Tibial artery (tissue), 4 donors: ENCODE measurements around the gene TPD52L2.
A peak's percentile ranks its signal among the peaks of the same experiment; 100 is the strongest.

Experiments
- DNase-seq, 2 donors: peaks; one replicate each; pipeline ENCODE4 v3.0.0-alpha.2; 2019
- H3K27ac ChIP-seq, 2 donors: fragments of 200-600 bp; sonication (generic) in 1 of 2; 1 replicate in 1 of 2; 2 replicates in 1 of 2; pipeline ENCODE4 v1.5.1; 2018 to 2019; ENCODE audit warnings: mild to moderate bottlenecking in 1 of 2
- H3K27me3 ChIP-seq, 2 donors: fragments of 200-600 bp; sonication (generic) in 1 of 2; one replicate each; pipeline versions ENCODE4 v1.5.1 to v1.6.0; 2016 to 2019
- H3K36me3 ChIP-seq, 3 donors: fragments of 200-600 bp; sonication (generic) in 2 of 3; one replicate each; pipeline ENCODE4 v1.5.1; 2016 to 2019; ENCODE audit warnings: mild to moderate bottlenecking in 2 of 3
- H3K4me1 ChIP-seq, 4 donors: fragments of 200-600 bp; sonication (generic) in 2 of 4; 1 replicate in 3 of 4; 2 replicates in 1 of 4; pipeline ENCODE4 v1.5.1; 2016 to 2019
- H3K4me3 ChIP-seq, 2 donors: fragments of 200-600 bp; sonication (generic) in 1 of 2; 1 replicate in 1 of 2; 2 replicates in 1 of 2; pipeline ENCODE4 v1.5.1; 2018 to 2019; ENCODE audit warnings: mild to moderate bottlenecking in 2 of 2
- H3K9me3 ChIP-seq, 3 donors: fragments of 200-600 bp; sonication (generic) in 1 of 3; one replicate each; pipeline ENCODE4 v1.5.1; 2016 to 2019
- intact Hi-C: fragments of 100-400 bp; cut with DNase I; formaldehyde crosslinking; loops from one replicate; pipeline ENCODE4 v1.15.0; 2023; ENCODE audit warnings: low total_unique reads
- TF ChIP-seq, protein P1 (sequence below), 2 experiments: fragments of 200-600 bp in 1 of 2; fragments of 450-650 bp in 1 of 2; IDR thresholded peaks; one replicate each; pipeline ENCODE4 v1.5.1; 2017 to 2019; ENCODE audit warnings: antibody characterized with exemption in 2 of 2, mild to moderate bottlenecking in 1 of 2, moderate library complexity in 1 of 2

TPD52L2 gene

DNA sequence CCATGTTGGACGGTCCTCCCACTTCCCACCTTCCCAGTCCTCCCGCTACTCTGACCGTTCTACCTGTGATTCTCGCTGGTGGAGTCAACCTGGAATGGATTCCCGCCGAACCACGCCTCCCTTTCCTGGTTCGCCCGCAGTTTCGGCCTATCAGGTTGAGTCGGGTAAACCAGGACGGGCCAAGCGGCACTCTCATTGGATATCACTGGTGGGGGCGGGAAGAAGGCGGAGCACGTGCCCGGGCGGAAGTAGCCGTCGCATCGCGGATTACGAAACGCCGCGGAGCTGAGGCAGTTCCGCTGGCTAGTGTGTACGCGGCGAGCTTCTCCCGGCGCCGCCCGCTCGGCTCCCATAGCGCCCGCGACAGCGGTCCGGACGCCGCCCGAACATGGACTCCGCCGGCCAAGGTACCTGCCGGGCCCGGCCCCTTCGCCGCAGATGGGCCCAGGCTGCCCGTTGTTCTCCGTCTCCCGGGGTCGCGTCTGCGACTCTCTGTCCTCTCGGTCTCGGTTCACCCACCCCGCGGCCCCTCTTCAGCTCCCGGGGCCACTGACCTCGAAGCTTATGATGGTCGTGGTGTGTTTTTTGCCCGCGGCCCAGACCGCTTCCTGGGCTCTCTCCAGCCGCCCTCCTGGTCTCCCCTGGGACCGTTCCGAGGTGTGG, at the start of gene TPD52L2:
Gene TPD52L2, plus strand, starts transcription at position 293 of the 663 bp plus-strand sequence. Its CDS starts 96 bp downstream, at position 389.
- intact Hi-C loops: loop anchor here (5.0 to 10.0 kb wide), 4 partner anchors 78 to 330 kb away; partner anchors contain the start of genes GMEB2, LIME1, PTK6 and SLC2A4RG
- TF ChIP-seq, protein P1, sequence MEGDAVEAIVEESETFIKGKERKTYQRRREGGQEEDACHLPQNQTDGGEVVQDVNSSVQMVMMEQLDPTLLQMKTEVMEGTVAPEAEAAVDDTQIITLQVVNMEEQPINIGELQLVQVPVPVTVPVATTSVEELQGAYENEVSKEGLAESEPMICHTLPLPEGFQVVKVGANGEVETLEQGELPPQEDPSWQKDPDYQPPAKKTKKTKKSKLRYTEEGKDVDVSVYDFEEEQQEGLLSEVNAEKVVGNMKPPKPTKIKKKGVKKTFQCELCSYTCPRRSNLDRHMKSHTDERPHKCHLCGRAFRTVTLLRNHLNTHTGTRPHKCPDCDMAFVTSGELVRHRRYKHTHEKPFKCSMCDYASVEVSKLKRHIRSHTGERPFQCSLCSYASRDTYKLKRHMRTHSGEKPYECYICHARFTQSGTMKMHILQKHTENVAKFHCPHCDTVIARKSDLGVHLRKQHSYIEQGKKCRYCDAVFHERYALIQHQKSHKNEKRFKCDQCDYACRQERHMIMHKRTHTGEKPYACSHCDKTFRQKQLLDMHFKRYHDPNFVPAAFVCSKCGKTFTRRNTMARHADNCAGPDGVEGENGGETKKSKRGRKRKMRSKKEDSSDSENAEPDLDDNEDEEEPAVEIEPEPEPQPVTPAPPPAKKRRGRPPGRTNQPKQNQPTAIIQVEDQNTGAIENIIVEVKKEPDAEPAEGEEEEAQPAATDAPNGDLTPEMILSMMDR (IDR thresholded peaks at IDR 0.05): no peak
- peaks cover 0 to 44% (median 24%) of the 10 kb centered on the region in 4 donors for H3K4me1 ChIP-seq
- peak within 1 kb of the TSS; percentile 88 to 99 for H3K27ac ChIP-seq
- DNase-seq: peak; percentile 99
- no peaks in the 10 kb centered on the region for H3K27me3 ChIP-seq
- H3K9me3 ChIP-seq: no peaks in the 10 kb centered on the region
- peaks cover 16 to 39% (median 24%) of the 10 kb centered on the region in 3 donors for H3K36me3 ChIP-seq
- H3K4me3 ChIP-seq: peak within 1 kb of the TSS; percentile 81 to 98

DNA sequence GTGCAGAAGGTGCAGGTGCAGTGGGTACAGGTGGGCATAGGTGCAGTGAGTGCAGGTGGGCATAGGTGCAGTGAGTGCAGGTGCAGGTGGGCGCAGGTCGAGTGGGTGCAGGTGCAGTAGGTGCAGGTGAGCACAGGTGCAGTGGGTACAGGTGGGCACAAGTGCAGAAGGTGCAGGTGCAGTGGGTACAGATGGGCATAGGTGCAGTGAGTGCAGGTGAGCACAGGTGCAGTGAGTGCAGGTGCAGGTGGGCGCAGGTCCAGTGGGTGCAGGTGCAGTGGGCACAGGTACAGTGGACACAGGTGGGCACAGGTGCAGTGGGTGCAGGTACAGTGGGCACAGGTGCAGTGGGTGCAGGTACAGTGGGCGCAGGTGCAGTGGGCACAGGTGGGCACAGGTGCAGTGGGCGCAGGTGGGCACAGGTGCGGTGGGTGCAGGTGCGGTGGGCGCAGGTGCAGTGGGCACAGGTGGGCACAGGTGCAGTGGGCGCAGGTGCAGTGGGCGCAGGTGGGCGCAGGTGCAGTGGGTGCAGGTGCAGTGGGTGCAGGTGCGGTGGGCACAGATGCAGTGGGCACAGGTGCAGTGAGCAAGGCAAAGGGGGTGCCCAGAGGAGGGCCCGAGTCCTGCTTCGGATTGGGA, 49.3 kb upstream of the TPD52L2 start:
- no peaks in the 10 kb centered on the region for H3K27me3 ChIP-seq
- TF ChIP-seq, protein P1 (IDR thresholded peaks at IDR 0.05): no peak
- H3K27ac ChIP-seq: no peak overlapping the region
- H3K9me3 ChIP-seq: no peaks in the 10 kb centered on the region
- no peaks in the 10 kb centered on the region for H3K4me1 ChIP-seq
- no peak overlapping the region for H3K4me3 ChIP-seq
- DNase-seq: no peak
- H3K36me3 ChIP-seq: no peaks in the 10 kb centered on the region
- intact Hi-C loops: no loop called here

DNA sequence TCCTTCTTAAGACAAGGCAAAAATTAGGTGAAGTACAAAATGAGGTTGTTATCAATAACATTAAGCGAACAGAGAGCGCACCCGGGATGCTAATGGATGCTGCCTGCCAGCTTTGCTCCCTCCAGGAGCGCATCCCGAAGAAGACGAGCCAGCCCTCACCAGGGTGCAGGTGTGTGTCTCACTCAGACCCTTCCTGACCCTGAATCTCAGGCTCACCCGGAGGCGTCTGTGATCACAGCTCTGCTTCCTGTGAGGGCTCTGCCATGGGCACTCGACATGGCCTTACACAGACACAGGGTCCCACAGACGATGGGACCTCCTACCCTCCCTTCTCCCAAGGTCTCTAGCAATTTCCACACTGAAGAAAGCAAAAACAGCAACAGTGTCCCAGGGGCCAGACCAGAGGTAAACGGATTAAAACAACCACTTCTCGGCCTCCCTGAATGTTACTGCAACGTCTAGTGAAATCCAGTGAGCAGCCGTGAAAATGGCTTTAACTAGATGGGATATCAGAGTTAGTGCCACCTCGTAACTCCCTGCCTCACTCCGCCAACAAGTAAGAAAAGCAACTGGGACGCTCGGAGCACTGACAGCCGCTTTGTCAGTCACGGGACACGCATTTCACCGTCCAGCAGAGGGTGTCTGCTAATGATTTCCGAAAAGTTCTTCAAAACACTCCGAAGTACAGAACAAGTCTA, 45.7 kb upstream of the TPD52L2 start:
- TF ChIP-seq, protein P1 (IDR thresholded peaks at IDR 0.05): no peak
- no peak for DNase-seq
- peak overlapping the region in 1 of 2 donors; percentile 22 for H3K4me3 ChIP-seq
- H3K27ac ChIP-seq: peak overlapping the region in 1 of 2 donors; percentile 18
- H3K9me3 ChIP-seq: no peaks in the 10 kb centered on the region
- intact Hi-C loops: no loop called here
- no peaks in the 10 kb centered on the region for H3K36me3 ChIP-seq
- no peaks in the 10 kb centered on the region for H3K4me1 ChIP-seq
- H3K27me3 ChIP-seq: no peaks in the 10 kb centered on the region

DNA sequence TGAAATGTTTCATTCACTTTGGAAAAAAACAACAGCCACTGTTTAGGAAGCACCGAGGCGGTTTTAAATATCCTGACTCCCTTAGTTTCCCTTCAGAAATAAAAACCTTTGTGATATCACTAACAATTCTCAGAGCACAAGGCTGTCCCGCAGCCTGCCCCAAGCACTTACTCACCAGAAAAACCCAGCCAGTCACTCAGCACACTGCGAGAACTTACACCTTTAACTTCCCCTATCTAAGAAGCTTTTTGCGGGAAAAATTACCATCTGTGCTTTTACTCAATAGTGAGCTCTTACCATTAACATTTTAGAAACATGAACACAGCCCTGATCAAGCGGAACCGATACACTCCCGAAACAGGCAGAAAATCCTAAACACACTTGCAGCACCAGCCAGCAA, 43.3 kb upstream of the TPD52L2 start:
- Histone ChIP-seq H3K4me1 (no peaks in the 10 kb centered on the region), H3K9me3 (no peaks in the 10 kb centered on the region), H3K27ac (no peak overlapping the region), H3K36me3 (no peaks in the 10 kb centered on the region), H3K27me3 (peaks cover 0 to 8% of the 10 kb centered on the region in 2 donors), H3K4me3 (no peak overlapping the region)
- DNase-seq: no peak
- intact Hi-C loops: no loop called here
- TF ChIP-seq, protein P1 (IDR thresholded peaks at IDR 0.05): no peak

DNA sequence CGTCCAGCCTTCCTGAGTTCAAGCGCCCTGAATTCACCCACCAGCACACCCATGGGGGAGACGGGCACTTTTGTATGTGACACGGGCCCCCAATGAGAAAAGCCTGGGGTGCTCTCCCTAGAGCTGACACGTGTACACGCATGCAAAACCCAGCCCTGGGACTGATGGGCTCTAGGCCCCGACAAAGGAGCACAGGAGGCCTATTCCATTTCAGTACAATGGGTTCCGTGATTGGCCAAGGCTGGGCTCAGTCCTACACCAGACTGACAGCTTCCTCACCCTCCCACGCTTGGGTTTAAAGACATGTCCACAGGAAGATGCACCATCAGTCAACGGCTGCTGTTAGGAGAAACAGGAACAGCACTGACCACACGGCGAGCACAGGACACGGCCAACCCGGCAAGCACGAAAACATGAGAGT, 42.8 kb upstream of the TPD52L2 start:
- H3K27ac ChIP-seq: no peak overlapping the region
- H3K27me3 ChIP-seq: peaks cover 0 to 11% of the 10 kb centered on the region in 2 donors
- no peaks in the 10 kb centered on the region for H3K4me1 ChIP-seq
- H3K9me3 ChIP-seq: no peaks in the 10 kb centered on the region
- H3K36me3 ChIP-seq: no peaks in the 10 kb centered on the region
- intact Hi-C loops: no loop called here
- no peak overlapping the region for H3K4me3 ChIP-seq
- TF ChIP-seq, protein P1 (IDR thresholded peaks at IDR 0.05): no peak
- DNase-seq: no peak
